GM13976 (cell line): Measurements from ENCODE around the gene LIMS2.

Experiments
- DNase-seq: peaks from one replicate; pipeline ENCODE4 v3.0.0; 2012; ENCODE audit warnings: low spot score
- in situ Hi-C: fragments of 300-500 bp; cut with MboI; formaldehyde crosslinking; loops from one replicate; pipeline ENCODE4 v1.12.0; 2022; ENCODE audit warnings: low sequenced_read_pairs, mixed read lengths, inconsistent platforms; ENCODE audit not compliant: unreplicated experiment
- TF ChIP-seq, protein P1 (sequence below): IDR thresholded peaks from 2 replicates; pipeline ENCODE4 v1.5.1; 2012; ENCODE audit warnings: borderline replicate concordance, mild to moderate bottlenecking; ENCODE audit not compliant: insufficient read depth; ENCODE audit errors: extremely low read depth, missing control alignments, control extremely low read depth

LIMS2 gene

DNA sequence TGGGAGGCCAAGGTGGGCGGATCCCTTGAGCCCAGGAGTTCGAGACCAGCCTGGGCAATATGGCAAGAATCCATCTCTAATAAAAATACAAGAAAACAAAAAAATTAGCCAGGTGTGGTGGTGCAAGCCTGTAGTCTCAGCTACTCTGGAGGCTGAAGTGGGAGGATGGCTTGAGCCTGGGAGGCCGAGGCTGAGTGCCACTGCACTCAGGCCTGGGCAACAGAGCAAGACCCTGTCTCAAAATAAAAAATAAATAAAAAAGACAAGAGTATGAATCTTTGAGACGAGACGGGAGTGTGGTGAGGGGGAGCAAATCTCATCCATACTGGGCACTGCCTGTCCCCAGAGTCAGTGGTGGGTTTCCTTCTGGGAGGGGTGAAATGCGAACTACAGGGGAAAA, 17.2 kb downstream of the LIMS2 start:
- no peak for DNase-seq
- in situ Hi-C loops: no loop called here
- TF ChIP-seq, protein P1, sequence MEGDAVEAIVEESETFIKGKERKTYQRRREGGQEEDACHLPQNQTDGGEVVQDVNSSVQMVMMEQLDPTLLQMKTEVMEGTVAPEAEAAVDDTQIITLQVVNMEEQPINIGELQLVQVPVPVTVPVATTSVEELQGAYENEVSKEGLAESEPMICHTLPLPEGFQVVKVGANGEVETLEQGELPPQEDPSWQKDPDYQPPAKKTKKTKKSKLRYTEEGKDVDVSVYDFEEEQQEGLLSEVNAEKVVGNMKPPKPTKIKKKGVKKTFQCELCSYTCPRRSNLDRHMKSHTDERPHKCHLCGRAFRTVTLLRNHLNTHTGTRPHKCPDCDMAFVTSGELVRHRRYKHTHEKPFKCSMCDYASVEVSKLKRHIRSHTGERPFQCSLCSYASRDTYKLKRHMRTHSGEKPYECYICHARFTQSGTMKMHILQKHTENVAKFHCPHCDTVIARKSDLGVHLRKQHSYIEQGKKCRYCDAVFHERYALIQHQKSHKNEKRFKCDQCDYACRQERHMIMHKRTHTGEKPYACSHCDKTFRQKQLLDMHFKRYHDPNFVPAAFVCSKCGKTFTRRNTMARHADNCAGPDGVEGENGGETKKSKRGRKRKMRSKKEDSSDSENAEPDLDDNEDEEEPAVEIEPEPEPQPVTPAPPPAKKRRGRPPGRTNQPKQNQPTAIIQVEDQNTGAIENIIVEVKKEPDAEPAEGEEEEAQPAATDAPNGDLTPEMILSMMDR: no peak

DNA sequence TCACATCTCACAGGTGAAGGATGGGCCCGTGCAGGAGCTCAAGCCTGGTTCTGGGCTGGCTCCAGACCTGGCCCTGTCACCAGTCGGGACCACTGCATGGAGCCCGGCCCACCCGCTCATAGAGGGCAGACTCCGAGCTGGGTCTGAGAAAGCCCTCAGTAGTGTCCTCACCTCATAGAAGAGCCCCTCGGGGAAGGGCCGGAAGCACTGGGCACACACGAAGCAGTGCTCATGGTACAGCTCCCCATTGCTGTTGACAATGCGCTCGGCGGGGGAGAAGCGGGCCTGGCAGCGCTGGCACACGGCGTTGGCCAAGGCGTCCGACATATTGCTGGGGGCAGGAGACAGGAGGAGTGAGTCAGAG, 18.1 kb downstream of the LIMS2 start:
- in situ Hi-C loops: no loop called here
- TF ChIP-seq, protein P1: no peak
- DNase-seq: no peak

- DNase-seq: no peak
- in situ Hi-C loops: no loop called here
- TF ChIP-seq, protein P1: no peak
Observed at GRCh38 chr2:127656569-127657231, 18.6 kb downstream of the LIMS2 start.

DNA sequence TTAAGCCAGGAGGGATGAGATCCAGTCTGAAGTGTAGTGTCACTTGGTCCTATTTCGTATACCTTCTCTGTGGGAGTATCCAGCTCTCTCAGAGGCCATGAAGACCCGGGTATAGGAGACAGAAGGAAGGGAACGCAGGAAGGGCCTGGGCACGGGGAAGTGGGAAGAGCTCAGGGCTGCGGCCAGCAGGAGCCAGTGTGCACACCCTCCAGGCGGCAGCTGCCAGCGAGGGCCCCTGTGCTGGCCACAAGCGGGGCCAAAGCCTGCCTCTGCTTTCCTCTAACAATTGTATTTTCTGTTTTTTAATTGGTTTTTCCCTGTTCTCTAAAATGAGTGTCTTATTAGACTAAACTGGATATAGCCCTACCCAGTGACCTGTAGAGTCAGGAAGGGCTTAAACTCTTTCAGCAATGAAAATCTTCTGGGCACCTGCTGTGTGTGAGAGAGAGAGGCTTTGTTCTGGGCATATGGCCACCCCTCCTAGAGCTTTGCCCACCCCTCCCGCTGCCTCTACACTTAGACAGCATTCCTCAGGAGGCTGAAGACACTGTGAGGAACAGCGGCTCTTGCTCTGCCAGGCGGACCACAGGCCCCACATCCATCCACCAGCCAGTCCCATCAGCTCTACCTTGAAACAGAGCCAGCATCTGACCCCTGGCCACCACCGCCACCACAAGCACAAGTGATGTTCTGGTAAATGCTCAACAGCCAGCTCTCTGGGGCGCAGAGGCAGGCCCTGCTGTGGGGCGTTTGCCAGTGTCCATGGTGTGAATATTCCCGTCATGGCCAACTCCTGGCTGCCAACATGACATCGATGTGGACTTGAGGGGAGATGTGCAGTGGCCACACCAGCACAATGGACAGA, 19.9 kb downstream of the LIMS2 start:
- TF ChIP-seq, protein P1: no peak
- in situ Hi-C loops: no loop called here
- DNase-seq: no peak

DNA sequence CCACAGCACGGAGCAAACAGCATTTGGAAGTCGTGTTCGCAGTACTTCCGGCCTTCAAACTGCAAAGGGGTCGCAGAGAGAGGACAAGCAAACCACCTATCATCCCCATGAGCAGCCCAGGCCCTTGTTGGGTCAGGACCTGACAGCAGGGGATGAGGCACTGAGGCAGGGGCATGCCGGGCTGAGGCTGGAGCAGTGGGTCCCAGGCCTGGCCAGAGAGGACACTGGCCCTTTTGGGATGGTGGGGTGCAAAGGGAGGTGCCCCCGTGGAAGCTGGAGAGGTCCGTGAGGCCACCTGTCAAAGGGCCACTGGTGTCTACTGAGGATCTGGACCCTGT, 20.5 kb downstream of the LIMS2 start:
- TF ChIP-seq, protein P1: no peak
- in situ Hi-C loops: no loop called here
- no peak for DNase-seq

- TF ChIP-seq, protein P1: no peak
- no peak for DNase-seq
- in situ Hi-C loops: no loop called here
Observed at GRCh38 chr2:127654084-127654837, 21.1 kb downstream of the LIMS2 start.
